ENCODE data around the gene TRA2B. TPM values are rescaled to one million over a fixed set of nuclear protein-coding genes. Genes with fewer than 3 reads are reported as not detected.
"Not testable (repeated sequence)": the region's sequence is repeated elsewhere in the genome, so short reads cannot be mapped to it uniquely, and the experiment has no call there.

Gene TRA2B
- total RNA-seq, 1 donor from 2014 or later: 205 TPM

DNA sequence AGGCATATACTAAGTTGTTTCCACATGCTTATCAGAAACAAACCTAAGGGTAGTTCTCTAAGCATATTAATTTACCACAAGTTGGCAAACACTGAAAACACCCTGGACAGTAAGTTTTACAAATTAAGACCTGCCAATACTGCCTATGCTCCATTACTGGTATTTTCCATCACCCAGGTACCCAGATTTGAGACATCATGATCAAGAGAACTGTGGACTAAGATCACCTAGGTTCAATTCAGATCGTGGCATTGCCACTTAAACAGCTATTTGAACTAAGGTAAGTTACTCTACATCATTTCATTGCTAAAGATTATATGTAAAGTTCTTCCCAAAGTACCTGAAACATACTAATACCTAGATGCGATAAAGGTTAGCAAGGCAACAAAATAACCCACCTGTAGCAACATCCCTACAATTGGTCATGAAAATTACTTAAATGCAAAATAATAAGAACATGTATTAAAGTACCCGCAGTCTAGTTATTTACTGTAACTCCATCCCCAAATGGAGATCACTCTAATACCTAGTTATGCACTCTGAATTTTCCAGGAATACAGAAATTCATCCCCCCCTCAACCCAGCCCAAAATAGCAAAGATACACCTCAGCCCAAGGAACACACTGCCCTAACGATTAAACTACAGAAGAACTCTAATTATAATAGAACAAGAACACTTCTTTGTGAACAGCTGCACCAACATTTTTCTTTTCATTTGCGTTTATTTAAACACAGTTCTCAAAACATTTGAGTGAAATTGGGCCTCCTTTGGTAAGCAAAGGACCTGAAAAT, 21.6 kb downstream of the TRA2B start:
- Mint-ChIP-seq H3K4me3 (ENCODE audit: low read depth) (no peak overlapping the region), H3K27me3 (no peaks in the 10 kb centered on the region), H3K36me3 (ENCODE audit: insufficient read depth) (peaks cover 35% of the 10 kb centered on the region), H3K27ac (no peak overlapping the region), H3K9me3 (ENCODE audit: low read depth) (no peaks in the 10 kb centered on the region), H3K4me1 (ENCODE audit: low read depth) (no peaks in the 10 kb centered on the region)
- DNase-seq (ENCODE audit: low spot score, unreplicated experiment): no peak
- TF ChIP-seq, protein P1, sequence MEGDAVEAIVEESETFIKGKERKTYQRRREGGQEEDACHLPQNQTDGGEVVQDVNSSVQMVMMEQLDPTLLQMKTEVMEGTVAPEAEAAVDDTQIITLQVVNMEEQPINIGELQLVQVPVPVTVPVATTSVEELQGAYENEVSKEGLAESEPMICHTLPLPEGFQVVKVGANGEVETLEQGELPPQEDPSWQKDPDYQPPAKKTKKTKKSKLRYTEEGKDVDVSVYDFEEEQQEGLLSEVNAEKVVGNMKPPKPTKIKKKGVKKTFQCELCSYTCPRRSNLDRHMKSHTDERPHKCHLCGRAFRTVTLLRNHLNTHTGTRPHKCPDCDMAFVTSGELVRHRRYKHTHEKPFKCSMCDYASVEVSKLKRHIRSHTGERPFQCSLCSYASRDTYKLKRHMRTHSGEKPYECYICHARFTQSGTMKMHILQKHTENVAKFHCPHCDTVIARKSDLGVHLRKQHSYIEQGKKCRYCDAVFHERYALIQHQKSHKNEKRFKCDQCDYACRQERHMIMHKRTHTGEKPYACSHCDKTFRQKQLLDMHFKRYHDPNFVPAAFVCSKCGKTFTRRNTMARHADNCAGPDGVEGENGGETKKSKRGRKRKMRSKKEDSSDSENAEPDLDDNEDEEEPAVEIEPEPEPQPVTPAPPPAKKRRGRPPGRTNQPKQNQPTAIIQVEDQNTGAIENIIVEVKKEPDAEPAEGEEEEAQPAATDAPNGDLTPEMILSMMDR (IDR thresholded peaks at IDR 0.05; ENCODE audit: unreplicated experiment): no peak

DNA sequence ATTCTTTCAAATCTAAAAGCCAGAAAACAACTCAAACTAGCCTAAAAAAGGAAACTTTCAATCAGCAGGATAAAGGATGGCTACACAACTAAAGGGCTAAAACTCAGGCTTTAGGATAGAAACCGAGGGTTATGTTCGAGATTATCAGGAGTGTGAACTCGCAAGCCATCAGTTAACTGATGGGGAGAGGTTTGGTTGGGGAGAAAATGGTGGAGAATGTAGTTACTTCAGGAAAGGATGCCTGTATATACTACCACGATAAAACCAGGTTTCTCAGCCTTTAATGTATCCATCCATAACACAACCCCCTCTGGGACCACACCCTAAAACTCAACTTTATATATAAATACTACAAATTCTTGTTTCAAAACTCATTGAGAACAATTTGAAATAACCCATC, 22.2 kb downstream of the TRA2B start:
- H3K9me3 Mint-ChIP-seq (ENCODE audit: low read depth): no peaks in the 10 kb centered on the region
- peak overlapping the region; percentile 26 for H3K27ac Mint-ChIP-seq
- no peaks in the 10 kb centered on the region for H3K27me3 Mint-ChIP-seq
- peaks cover 32% of the 10 kb centered on the region for H3K36me3 Mint-ChIP-seq (ENCODE audit: insufficient read depth)
- TF ChIP-seq, protein P1 (IDR thresholded peaks at IDR 0.05; ENCODE audit: unreplicated experiment): no peak
- no peak for DNase-seq (ENCODE audit: low spot score, unreplicated experiment)
- no peaks in the 10 kb centered on the region for H3K4me1 Mint-ChIP-seq (ENCODE audit: low read depth)
- H3K4me3 Mint-ChIP-seq (ENCODE audit: low read depth): no peak overlapping the region

DNA sequence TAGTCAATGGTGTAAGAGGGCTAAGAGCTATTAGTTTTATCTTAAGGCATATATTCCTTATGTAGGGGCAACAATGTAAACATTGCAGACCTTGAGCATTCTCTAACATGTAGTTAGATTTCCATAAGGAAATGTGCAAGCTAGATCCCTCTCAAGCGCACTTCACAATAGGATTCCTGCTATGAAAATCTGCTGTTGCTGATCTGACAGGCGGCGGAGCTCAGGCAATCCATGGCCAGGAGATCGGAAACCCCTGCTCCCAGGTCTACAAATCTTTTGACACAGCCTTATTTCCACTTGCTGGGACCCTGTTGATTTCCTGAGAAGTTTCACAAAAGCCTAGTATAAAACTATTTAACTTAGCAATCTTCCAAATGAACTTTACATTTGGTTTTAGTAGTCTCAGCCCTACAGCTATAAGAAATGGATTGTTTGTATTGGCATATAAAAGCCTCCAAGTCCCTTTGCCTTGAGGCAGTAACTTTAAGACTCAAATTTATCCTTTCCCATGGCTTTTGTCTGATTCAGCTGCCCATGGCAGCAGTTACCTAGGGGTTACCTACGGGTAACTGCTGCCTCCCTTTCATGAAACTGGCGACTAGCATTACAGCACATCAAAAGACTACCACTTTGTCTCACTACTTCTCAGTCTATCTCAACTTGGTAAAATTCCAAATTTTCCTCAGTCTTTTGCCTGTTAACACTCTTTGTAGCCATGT, 22.7 kb downstream of the TRA2B start:
- no peak overlapping the region for H3K4me3 Mint-ChIP-seq (ENCODE audit: low read depth)
- H3K27ac Mint-ChIP-seq: peak overlapping the region; percentile 39
- peaks cover 30% of the 10 kb centered on the region for H3K36me3 Mint-ChIP-seq (ENCODE audit: insufficient read depth)
- no peaks in the 10 kb centered on the region for H3K9me3 Mint-ChIP-seq (ENCODE audit: low read depth)
- DNase-seq (ENCODE audit: low spot score, unreplicated experiment): no peak
- H3K27me3 Mint-ChIP-seq: no peaks in the 10 kb centered on the region
- no peaks in the 10 kb centered on the region for H3K4me1 Mint-ChIP-seq (ENCODE audit: low read depth)
- TF ChIP-seq, protein P1 (IDR thresholded peaks at IDR 0.05; ENCODE audit: unreplicated experiment): no peak

DNA sequence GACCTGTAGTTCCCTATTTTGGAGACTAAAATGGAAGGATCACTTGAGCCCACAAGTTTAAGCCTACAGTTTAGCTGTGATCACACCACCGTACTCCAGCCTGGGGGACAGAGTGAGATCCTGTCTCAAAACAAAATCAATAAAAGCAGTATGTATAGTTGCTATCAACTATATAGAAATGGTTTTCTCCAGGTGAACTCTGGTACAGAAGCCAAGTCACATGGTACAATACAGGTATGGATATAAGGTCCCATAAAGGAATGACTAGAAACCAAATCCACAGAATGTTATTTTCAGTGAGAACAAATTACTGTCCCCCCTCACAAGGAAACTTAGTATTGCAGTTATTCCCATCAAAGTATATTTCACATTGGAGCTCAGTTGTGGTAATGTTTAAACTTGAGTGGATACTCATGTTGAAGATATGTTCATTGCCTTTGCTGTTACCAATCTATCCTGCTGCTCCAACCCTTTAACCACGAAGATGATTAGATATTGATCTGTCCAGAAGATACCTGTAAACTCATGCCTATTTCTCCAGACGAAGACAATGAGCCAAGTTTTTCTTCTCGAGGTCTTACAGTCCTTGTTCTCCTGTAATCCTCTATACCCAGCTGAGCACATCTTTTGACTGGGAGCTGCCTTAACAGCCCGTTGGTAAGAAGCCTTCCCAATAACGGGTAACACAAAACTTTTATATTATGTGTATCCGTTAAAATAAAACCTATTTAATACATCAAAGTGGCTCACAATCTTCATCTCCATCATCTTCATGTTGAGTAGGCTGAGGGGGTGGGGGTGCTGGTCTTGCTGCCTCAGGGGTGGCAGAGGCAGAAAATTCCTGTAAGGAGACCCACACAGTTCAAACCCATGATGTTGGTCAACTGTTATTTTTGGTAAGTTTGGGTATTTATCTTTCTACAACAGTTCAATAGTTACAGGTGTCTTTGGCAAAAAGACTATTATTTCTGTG, 24.6 kb downstream of the TRA2B start:
- Mint-ChIP-seq H3K27me3 (no peaks in the 10 kb centered on the region), H3K36me3 (ENCODE audit: insufficient read depth) (peaks cover 19% of the 10 kb centered on the region), H3K27ac (peak overlapping the region; percentile 20), H3K4me1 (ENCODE audit: low read depth) (no peaks in the 10 kb centered on the region), H3K4me3 (ENCODE audit: low read depth) (no peak overlapping the region), H3K9me3 (ENCODE audit: low read depth) (no peaks in the 10 kb centered on the region)
- no peak for DNase-seq (ENCODE audit: low spot score, unreplicated experiment)
- TF ChIP-seq, protein P1 (IDR thresholded peaks at IDR 0.05; ENCODE audit: unreplicated experiment): no peak

DNA sequence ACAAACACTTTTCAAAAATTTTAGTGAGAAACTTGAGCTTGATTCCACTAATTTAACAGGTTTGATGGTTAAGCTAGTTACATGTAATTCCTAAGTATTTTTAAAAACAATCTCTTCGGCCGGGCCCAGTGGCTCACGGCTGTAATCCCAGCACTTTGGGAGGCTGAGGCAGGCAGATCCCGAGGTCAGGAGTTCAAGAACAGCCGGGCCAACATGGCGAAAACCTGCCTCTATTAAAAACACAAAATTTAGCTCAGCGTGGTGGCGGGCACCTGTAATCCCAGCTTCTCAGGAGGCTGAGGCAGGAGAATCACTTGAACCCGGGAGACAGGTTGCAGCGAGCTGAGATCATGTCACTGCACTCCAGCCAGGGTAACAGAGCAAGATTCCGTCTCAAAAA, 25.3 kb downstream of the TRA2B start:
- TF ChIP-seq, protein P1 (IDR thresholded peaks at IDR 0.05; ENCODE audit: unreplicated experiment): no peak
- peak overlapping the region; percentile 20 for H3K27ac Mint-ChIP-seq
- no peaks in the 10 kb centered on the region for H3K9me3 Mint-ChIP-seq (ENCODE audit: low read depth)
- no peaks in the 10 kb centered on the region for H3K4me1 Mint-ChIP-seq (ENCODE audit: low read depth)
- no peaks in the 10 kb centered on the region for H3K27me3 Mint-ChIP-seq
- peaks cover 18% of the 10 kb centered on the region for H3K36me3 Mint-ChIP-seq (ENCODE audit: insufficient read depth)
- DNase-seq (ENCODE audit: low spot score, unreplicated experiment): no peak
- no peak overlapping the region for H3K4me3 Mint-ChIP-seq (ENCODE audit: low read depth)

DNA sequence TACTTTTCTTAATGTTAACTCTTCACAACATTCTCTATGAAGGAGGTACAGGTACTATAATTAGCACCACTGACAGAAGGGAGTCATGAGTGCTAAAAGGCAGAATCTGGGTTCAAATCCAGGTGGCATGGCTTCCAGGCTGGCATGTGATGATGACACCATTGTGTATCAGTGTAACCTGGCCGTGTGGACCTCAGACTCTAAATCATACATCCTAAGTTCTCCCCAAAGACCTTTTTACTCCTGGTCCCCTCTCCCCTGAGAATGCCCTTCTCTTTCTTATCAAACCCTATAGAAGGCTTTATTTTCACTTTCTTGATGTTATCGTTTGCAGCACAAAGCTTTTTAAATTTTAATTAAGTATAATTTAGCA, 26.8 kb downstream of the TRA2B start:
- not testable (repeated sequence) for H3K4me1 Mint-ChIP-seq (ENCODE audit: low read depth); H3K36me3 Mint-ChIP-seq (ENCODE audit: insufficient read depth); H3K4me3 Mint-ChIP-seq (ENCODE audit: low read depth); H3K9me3 Mint-ChIP-seq (ENCODE audit: low read depth); DNase-seq (ENCODE audit: low spot score, unreplicated experiment); H3K27ac Mint-ChIP-seq; H3K27me3 Mint-ChIP-seq

DNA sequence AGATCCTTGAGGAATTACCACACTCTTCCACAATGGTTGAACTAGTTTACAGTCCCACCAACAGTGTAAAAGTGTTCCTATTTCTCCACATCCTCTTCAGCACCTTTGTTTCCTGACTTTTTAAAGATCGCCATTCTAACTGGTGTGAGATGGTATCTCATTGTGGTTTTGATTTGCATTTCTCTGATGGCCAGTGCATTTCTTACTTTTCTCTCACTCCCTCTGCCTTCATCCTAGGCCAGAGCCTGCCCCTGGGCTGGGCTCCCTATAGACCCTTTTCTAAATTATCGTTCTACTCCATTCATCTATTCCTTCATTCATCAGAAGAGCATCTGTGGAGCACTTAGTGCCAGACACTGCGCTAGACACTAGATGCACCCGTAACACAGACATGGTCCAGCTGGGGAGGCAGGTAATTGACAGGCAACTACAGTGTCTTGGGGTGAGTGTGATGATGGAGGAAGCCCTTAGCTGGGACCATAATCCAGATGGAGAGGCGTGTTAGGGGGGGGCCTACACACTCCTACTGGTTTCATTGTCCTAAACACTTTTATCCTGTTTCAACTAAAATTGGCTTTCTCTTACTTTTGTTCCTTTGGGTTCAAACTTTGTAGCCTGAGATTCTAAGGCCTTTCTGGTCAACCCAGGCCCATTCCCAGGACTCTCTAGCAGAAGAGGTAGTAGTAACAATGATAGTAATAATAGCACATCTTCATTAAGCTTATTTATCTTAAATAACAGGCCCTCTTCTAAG, 27.3 kb downstream of the TRA2B start:
- H3K36me3 Mint-ChIP-seq (ENCODE audit: insufficient read depth); H3K4me1 Mint-ChIP-seq (ENCODE audit: low read depth); H3K4me3 Mint-ChIP-seq (ENCODE audit: low read depth); DNase-seq (ENCODE audit: low spot score, unreplicated experiment); H3K27me3 Mint-ChIP-seq; H3K9me3 Mint-ChIP-seq (ENCODE audit: low read depth): not testable (repeated sequence)
- H3K27ac Mint-ChIP-seq: peak overlapping the region; percentile 13
